ENCODE data around the gene RELT. TPM values are rescaled to one million over a fixed set of nuclear protein-coding genes. Genes with fewer than 3 reads are reported as not detected.

The RELT gene
- total and polyA plus RNA-seq, 2 donors: 9.9 to 10.4 TPM

- no peaks in the 10 kb centered on the region for H3K27me3 ChIP-seq (ENCODE audit: control insufficient read depth in 2 of 2, insufficient read depth in 1 of 2, low read length in 1 of 2)
- H3K36me3 ChIP-seq (ENCODE audit: control insufficient read depth in 2 of 2, insufficient read depth in 2 of 2, low read length in 1 of 2): no peaks in the 10 kb centered on the region
- peaks cover 0 to 1% of the 10 kb centered on the region in 2 donors for H3K9me3 ChIP-seq (ENCODE audit: control insufficient read depth in 2 of 2, insufficient read depth in 1 of 2, low read length in 1 of 2)
- DNase-seq (ENCODE audit: low read depth in 6 of 9, low spot score in 9 of 9): no peak
- no peak overlapping the region for H3K27ac ChIP-seq (ENCODE audit: low read depth in 1 of 2, low read length in 1 of 2)
- no peak overlapping the region for H3K4me3 ChIP-seq (ENCODE audit: low read length in 2 of 2)
- H3K4me1 ChIP-seq (ENCODE audit: control insufficient read depth in 2 of 2, insufficient read depth in 2 of 2, low read length in 2 of 2): peaks cover 36 to 89% of the 10 kb centered on the region in 2 donors
- 97% methylated on average over 4 of the region's 4 CpGs for WGBS
Measured at GRCh38 chr11:73380897-73381410, 4.8 kb downstream of the RELT start.

- H3K36me3 ChIP-seq (ENCODE audit: control insufficient read depth in 2 of 2, insufficient read depth in 2 of 2, low read length in 1 of 2): peaks cover 0 to 4% of the 10 kb centered on the region in 2 donors
- no peak overlapping the region for H3K27ac ChIP-seq (ENCODE audit: low read depth in 1 of 2, low read length in 1 of 2)
- H3K9me3 ChIP-seq (ENCODE audit: control insufficient read depth in 2 of 2, insufficient read depth in 1 of 2, low read length in 1 of 2): peaks cover 0 to 8% of the 10 kb centered on the region in 2 donors
- DNase-seq (ENCODE audit: low read depth in 6 of 9, low spot score in 9 of 9): no peak
- no peaks in the 10 kb centered on the region for H3K27me3 ChIP-seq (ENCODE audit: control insufficient read depth in 2 of 2, insufficient read depth in 1 of 2, low read length in 1 of 2)
- WGBS: 91% methylated on average over 6 of the region's 6 CpGs
- H3K4me3 ChIP-seq (ENCODE audit: low read length in 2 of 2): no peak overlapping the region
- H3K4me1 ChIP-seq (ENCODE audit: control insufficient read depth in 2 of 2, insufficient read depth in 2 of 2, low read length in 2 of 2): peaks cover 42 to 95% of the 10 kb centered on the region in 2 donors
Measured at GRCh38 chr11:73381589-73381988, 5.4 kb downstream of the RELT start.

- Histone ChIP-seq H3K4me3 (ENCODE audit: low read length in 2 of 2) (no peak overlapping the region), H3K4me1 (ENCODE audit: control insufficient read depth in 2 of 2, insufficient read depth in 2 of 2, low read length in 2 of 2) (peaks cover 46 to 97% of the 10 kb centered on the region in 2 donors), H3K9me3 (ENCODE audit: control insufficient read depth in 2 of 2, insufficient read depth in 1 of 2, low read length in 1 of 2) (peaks cover 0 to 9% of the 10 kb centered on the region in 2 donors), H3K27ac (ENCODE audit: low read depth in 1 of 2, low read length in 1 of 2) (peak overlapping the region in 1 of 2 donors; percentile 12), H3K36me3 (ENCODE audit: control insufficient read depth in 2 of 2, insufficient read depth in 2 of 2, low read length in 1 of 2) (peaks cover 0 to 4% of the 10 kb centered on the region in 2 donors), H3K27me3 (ENCODE audit: control insufficient read depth in 2 of 2, insufficient read depth in 1 of 2, low read length in 1 of 2) (no peaks in the 10 kb centered on the region)
- no peak for DNase-seq (ENCODE audit: low read depth in 6 of 9, low spot score in 9 of 9)
- 98% methylated on average over 7 of the region's 7 CpGs for WGBS
Measured at GRCh38 chr11:73382183-73382582, 6.0 kb downstream of the RELT start.

- no peak for DNase-seq (ENCODE audit: low read depth in 6 of 9, low spot score in 9 of 9)
- Histone ChIP-seq H3K36me3 (ENCODE audit: control insufficient read depth in 2 of 2, insufficient read depth in 2 of 2, low read length in 1 of 2) (peaks cover 0 to 4% of the 10 kb centered on the region in 2 donors), H3K4me3 (ENCODE audit: low read length in 2 of 2) (no peak overlapping the region), H3K4me1 (ENCODE audit: control insufficient read depth in 2 of 2, insufficient read depth in 2 of 2, low read length in 2 of 2) (peaks cover 46 to 97% of the 10 kb centered on the region in 2 donors), H3K9me3 (ENCODE audit: control insufficient read depth in 2 of 2, insufficient read depth in 1 of 2, low read length in 1 of 2) (peaks cover 0 to 9% of the 10 kb centered on the region in 2 donors), H3K27me3 (ENCODE audit: control insufficient read depth in 2 of 2, insufficient read depth in 1 of 2, low read length in 1 of 2) (no peaks in the 10 kb centered on the region), H3K27ac (ENCODE audit: low read depth in 1 of 2, low read length in 1 of 2) (peak overlapping the region; percentile 38 to 58)
- 62% methylated on average over 3 of the region's 3 CpGs for WGBS
Measured at GRCh38 chr11:73382747-73383146, 6.5 kb downstream of the RELT start.

GRCh38 chr11:73383249-73384124, 7.3 kb downstream of the RELT start:
- peak overlapping the region in 1 of 2 donors; percentile 38 for H3K27ac ChIP-seq (ENCODE audit: low read depth in 1 of 2, low read length in 1 of 2)
- H3K4me3 ChIP-seq (ENCODE audit: low read length in 2 of 2): no peak overlapping the region
- no peaks in the 10 kb centered on the region for H3K27me3 ChIP-seq (ENCODE audit: control insufficient read depth in 2 of 2, insufficient read depth in 1 of 2, low read length in 1 of 2)
- 94% methylated on average over 9 of the region's 9 CpGs for WGBS
- peaks cover 44 to 98% of the 10 kb centered on the region in 2 donors for H3K4me1 ChIP-seq (ENCODE audit: control insufficient read depth in 2 of 2, insufficient read depth in 2 of 2, low read length in 2 of 2)
- H3K36me3 ChIP-seq (ENCODE audit: control insufficient read depth in 2 of 2, insufficient read depth in 2 of 2, low read length in 1 of 2): peaks cover 0 to 4% of the 10 kb centered on the region in 2 donors
- H3K9me3 ChIP-seq (ENCODE audit: control insufficient read depth in 2 of 2, insufficient read depth in 1 of 2, low read length in 1 of 2): peaks cover 0 to 9% of the 10 kb centered on the region in 2 donors
- DNase-seq (ENCODE audit: low read depth in 6 of 9, low spot score in 9 of 9): peak in 1 of 9 donors; percentile 40

GRCh38 chr11:73384125-73384441, 7.9 kb downstream of the RELT start:
- no peak for DNase-seq (ENCODE audit: low read depth in 6 of 9, low spot score in 9 of 9)
- peaks cover 0 to 4% of the 10 kb centered on the region in 2 donors for H3K36me3 ChIP-seq (ENCODE audit: control insufficient read depth in 2 of 2, insufficient read depth in 2 of 2, low read length in 1 of 2)
- no peak overlapping the region for H3K4me3 ChIP-seq (ENCODE audit: low read length in 2 of 2)
- peaks cover 44 to 96% of the 10 kb centered on the region in 2 donors for H3K4me1 ChIP-seq (ENCODE audit: control insufficient read depth in 2 of 2, insufficient read depth in 2 of 2, low read length in 2 of 2)
- peaks cover 0 to 9% of the 10 kb centered on the region in 2 donors for H3K9me3 ChIP-seq (ENCODE audit: control insufficient read depth in 2 of 2, insufficient read depth in 1 of 2, low read length in 1 of 2)
- H3K27ac ChIP-seq (ENCODE audit: low read depth in 1 of 2, low read length in 1 of 2): peak overlapping the region in 1 of 2 donors; percentile 91
- WGBS: 96% methylated on average over 7 of the region's 7 CpGs
- no peaks in the 10 kb centered on the region for H3K27me3 ChIP-seq (ENCODE audit: control insufficient read depth in 2 of 2, insufficient read depth in 1 of 2, low read length in 1 of 2)

GRCh38 chr11:73384531-73384871, 8.3 kb downstream of the RELT start:
- Histone ChIP-seq H3K4me1 (ENCODE audit: control insufficient read depth in 2 of 2, insufficient read depth in 2 of 2, low read length in 2 of 2) (peaks cover 44 to 93% of the 10 kb centered on the region in 2 donors), H3K27me3 (ENCODE audit: control insufficient read depth in 2 of 2, insufficient read depth in 1 of 2, low read length in 1 of 2) (no peaks in the 10 kb centered on the region), H3K36me3 (ENCODE audit: control insufficient read depth in 2 of 2, insufficient read depth in 2 of 2, low read length in 1 of 2) (peaks cover 0 to 4% of the 10 kb centered on the region in 2 donors), H3K4me3 (ENCODE audit: low read length in 2 of 2) (no peak overlapping the region), H3K27ac (ENCODE audit: low read depth in 1 of 2, low read length in 1 of 2) (peak overlapping the region; percentile 77 to 91), H3K9me3 (ENCODE audit: control insufficient read depth in 2 of 2, insufficient read depth in 1 of 2, low read length in 1 of 2) (peaks cover 0 to 9% of the 10 kb centered on the region in 2 donors)
- no peak for DNase-seq (ENCODE audit: low read depth in 6 of 9, low spot score in 9 of 9)
- WGBS: 36% methylated on average over 4 of the region's 4 CpGs

- peak in 4 of 9 donors; percentile 31 to 69 (median 48) for DNase-seq (ENCODE audit: low read depth in 6 of 9, low spot score in 9 of 9)
- H3K4me3 ChIP-seq (ENCODE audit: low read length in 2 of 2): no peak overlapping the region
- H3K4me1 ChIP-seq (ENCODE audit: control insufficient read depth in 2 of 2, insufficient read depth in 2 of 2, low read length in 2 of 2): peaks cover 44 to 88% of the 10 kb centered on the region in 2 donors
Measured at GRCh38 chr11:73384872-73385689, 8.9 kb downstream of the RELT start.

More at GRCh38 chr11:73384872-73385689, 8.9 kb downstream of the RELT start:
- Histone ChIP-seq H3K9me3 (ENCODE audit: control insufficient read depth in 2 of 2, insufficient read depth in 1 of 2, low read length in 1 of 2) (peaks cover 0 to 9% of the 10 kb centered on the region in 2 donors), H3K27me3 (ENCODE audit: control insufficient read depth in 2 of 2, insufficient read depth in 1 of 2, low read length in 1 of 2) (no peaks in the 10 kb centered on the region), H3K27ac (ENCODE audit: low read depth in 1 of 2, low read length in 1 of 2) (peak overlapping the region; percentile 77 to 91), H3K36me3 (ENCODE audit: control insufficient read depth in 2 of 2, insufficient read depth in 2 of 2, low read length in 1 of 2) (peaks cover 0 to 4% of the 10 kb centered on the region in 2 donors)
- 19% methylated on average over 21 of the region's 21 CpGs for WGBS
